Ishikawa (cell line): ENCODE data around the gene DBX2.

Experiments
- CEBPB ChIP-seq: IDR thresholded peaks from 2 replicates; pipeline ENCODE4 v1.6.1; 2012
- CREB1 ChIP-seq: IDR thresholded peaks from 2 replicates; pipeline ENCODE4 v1.6.1; 2012; ENCODE audit warnings: low read depth
- EGR1 ChIP-seq: IDR thresholded peaks from 2 replicates; pipeline ENCODE4 v1.6.1; 2012
- EP300 ChIP-seq: IDR thresholded peaks from 2 replicates; pipeline ENCODE4 v1.6.1; 2012; ENCODE audit warnings: borderline replicate concordance
- FOXM1 ChIP-seq: IDR thresholded peaks from 2 replicates; pipeline ENCODE4 v1.6.1; 2012; ENCODE audit warnings: low read depth, borderline replicate concordance
- MAX ChIP-seq: IDR thresholded peaks from 2 replicates; pipeline ENCODE4 v1.6.1; 2012
- RAD21 ChIP-seq: IDR thresholded peaks from 2 replicates; pipeline ENCODE4 v1.6.1; 2012; ENCODE audit warnings: low read depth
- REST ChIP-seq: IDR thresholded peaks from 2 replicates; pipeline ENCODE4 v1.6.1; 2012; ENCODE audit warnings: low read depth, mild to moderate bottlenecking
- TAF1 ChIP-seq: IDR thresholded peaks from 2 replicates; pipeline ENCODE4 v1.6.1; 2012; ENCODE audit warnings: low read depth, mild to moderate bottlenecking
- TCF12 ChIP-seq: IDR thresholded peaks from 2 replicates; pipeline ENCODE4 v1.6.1; 2012; ENCODE audit warnings: low read depth
- TEAD4 ChIP-seq: IDR thresholded peaks from 2 replicates; pipeline ENCODE4 v1.6.1; 2012
- YY1 ChIP-seq: IDR thresholded peaks from 2 replicates; pipeline ENCODE4 v1.6.1; 2012; ENCODE audit warnings: low read depth
- ZBTB7A ChIP-seq: IDR thresholded peaks from 2 replicates; pipeline ENCODE4 v1.6.1; 2012; ENCODE audit warnings: low read depth

- TF ChIP-seq TAF1, result no peak
- TF ChIP-seq YY1, result no peak
- no peak for TF ChIP-seq EGR1
- no peak for TF ChIP-seq EP300
- TF ChIP-seq REST, result no peak
- TF ChIP-seq MAX, result no peak
- TF ChIP-seq CEBPB, result no peak
- TF ChIP-seq RAD21, result no peak
- TF ChIP-seq TCF12, result no peak
- no peak for TF ChIP-seq CREB1
- TF ChIP-seq TEAD4, result no peak
- no peak for TF ChIP-seq ZBTB7A
- TF ChIP-seq FOXM1, result no peak
These were observed 24.8 kb upstream of the DBX2 start for GRCh38 chr12:45075587-45076282.
